GM04504 (cell line): Measurements from ENCODE around the gene NKX6-1.

ENCODE experiments used
- DNase-seq: peaks from one replicate; pipeline ENCODE4 v3.0.0-alpha.2; 2012; ENCODE audit warnings: low read depth

NKX6-1 gene

DNA sequence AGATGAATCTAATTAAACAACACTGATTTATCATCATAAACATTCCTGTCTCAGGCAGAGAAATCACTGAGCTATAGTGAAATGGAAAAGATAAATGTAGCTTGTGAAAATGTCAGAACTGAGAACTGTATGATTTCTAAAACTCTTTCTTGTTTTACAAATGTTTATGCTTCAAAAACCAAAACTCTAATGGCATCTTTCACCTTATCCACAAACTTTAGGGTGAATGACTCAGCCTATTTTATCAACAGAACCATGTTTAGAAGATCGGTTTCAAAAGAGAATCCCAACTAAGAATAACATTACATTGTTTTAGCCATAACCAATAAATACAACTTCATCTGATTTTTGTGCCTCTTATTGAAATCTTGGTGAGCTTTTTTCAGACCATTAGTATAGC, 21.4 kb downstream of the NKX6-1 start:
- no peak for DNase-seq

GRCh38 chr4:84474107-84474506, 25.0 kb downstream of the NKX6-1 start:
- DNase-seq: no peak

GRCh38 chr4:84472154-84472553, 26.9 kb downstream of the NKX6-1 start:
- DNase-seq: no peak

GRCh38 chr4:84470204-84470785, 28.8 kb downstream of the NKX6-1 start:
- DNase-seq: no peak

DNA sequence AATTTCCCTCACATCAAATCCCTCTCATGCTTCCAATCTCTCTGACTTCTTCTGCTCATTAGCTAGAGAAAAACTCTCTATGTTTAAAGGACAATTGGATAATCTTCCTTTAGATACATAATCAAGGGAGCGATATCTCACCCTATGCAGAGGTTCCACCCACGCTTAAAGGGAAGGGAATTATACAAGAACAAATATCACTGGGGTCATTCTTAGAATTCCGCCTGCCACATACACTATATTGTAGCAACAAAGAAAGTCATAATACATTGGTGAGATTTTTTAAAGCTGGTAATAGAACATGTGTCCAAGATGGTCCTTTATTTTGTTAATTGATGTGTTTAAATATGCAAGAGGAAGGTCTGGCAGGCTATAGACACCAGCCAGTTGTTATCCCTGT, 31.5 kb downstream of the NKX6-1 start:
- no peak for DNase-seq

GRCh38 chr4:84459783-84460182, 39.3 kb downstream of the NKX6-1 start:
- DNase-seq: no peak

DNA sequence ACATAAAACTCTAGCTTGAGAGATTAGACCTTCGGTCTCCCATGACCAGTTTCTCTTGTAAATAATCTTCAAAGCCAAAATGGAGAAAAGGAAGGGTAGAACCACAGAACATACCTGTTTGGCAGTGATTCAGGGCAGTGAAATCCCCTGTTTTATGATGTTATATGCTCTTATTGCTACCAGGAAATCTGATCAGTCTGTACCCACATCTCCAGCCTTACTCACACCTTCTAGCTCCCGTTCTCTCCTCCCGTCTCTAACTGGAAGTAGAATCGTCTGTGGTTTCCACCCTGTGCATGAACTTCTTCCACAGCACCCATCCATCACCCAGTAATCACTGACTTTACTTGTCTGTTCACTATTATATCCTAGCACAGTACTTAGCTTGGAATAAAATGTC, 42.9 kb downstream of the NKX6-1 start:
- DNase-seq: no peak

- no peak for DNase-seq
Measured at GRCh38 chr4:84455697-84456096, 43.4 kb downstream of the NKX6-1 start.

GRCh38 chr4:84451546-84451945, 47.5 kb downstream of the NKX6-1 start:
- DNase-seq: no peak

DNA sequence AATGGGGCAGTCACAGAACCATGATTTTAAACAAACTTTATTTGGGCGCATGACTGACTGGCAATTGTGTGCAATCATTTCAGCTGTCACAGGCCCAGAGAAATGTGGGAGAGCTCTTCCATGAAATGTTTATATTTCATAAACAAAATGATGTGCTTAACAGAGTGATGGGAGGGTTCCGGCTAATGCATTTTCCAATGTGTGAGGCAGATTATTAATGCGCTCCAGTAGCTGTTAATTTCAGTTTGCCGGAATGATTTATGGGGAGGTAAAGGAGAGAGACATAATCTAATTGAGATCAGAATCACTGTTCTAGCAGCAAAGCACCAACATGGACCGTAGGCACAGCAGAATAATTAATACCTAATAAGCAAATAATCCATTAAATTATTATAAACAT, 55.6 kb downstream of the NKX6-1 start:
- DNase-seq: no peak

- DNase-seq: no peak
Measured at GRCh38 chr4:84442778-84443177, 56.3 kb downstream of the NKX6-1 start.
